NCI-H146 treated with DMSO at 0.1 percent for 48 hours (cell line): Measurements from ENCODE around the gene CCDC92B.
"Not testable (repeated sequence)": the region's sequence is repeated elsewhere in the genome, so short reads cannot be mapped to it uniquely, and the experiment has no call there.

Experiments used
- DNase-seq: peaks from one replicate; lab custom pipeline; 2025; ENCODE audit not compliant: unreplicated experiment; lab: John Stamatoyannopoulos, UW

The CCDC92B gene

DNA sequence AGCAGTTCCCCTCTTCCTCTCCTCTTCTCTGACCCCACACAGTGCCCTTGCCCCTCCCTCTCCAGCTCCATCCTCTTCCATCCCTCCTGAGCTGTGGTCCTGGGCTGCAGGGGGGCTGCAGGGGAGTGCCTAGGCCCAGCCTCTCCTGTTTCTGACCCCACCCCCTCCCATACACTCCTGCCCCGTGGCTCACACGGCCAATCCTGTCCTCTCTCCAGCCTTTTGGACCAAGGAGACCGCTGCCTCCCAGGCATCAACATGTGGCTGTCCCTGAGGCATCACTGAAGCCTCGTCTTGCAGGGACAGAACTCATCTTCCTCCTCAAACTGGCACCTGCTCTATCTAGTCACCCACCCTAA, 44.6 kb downstream of the CCDC92B start:
- no peak for DNase-seq

DNA sequence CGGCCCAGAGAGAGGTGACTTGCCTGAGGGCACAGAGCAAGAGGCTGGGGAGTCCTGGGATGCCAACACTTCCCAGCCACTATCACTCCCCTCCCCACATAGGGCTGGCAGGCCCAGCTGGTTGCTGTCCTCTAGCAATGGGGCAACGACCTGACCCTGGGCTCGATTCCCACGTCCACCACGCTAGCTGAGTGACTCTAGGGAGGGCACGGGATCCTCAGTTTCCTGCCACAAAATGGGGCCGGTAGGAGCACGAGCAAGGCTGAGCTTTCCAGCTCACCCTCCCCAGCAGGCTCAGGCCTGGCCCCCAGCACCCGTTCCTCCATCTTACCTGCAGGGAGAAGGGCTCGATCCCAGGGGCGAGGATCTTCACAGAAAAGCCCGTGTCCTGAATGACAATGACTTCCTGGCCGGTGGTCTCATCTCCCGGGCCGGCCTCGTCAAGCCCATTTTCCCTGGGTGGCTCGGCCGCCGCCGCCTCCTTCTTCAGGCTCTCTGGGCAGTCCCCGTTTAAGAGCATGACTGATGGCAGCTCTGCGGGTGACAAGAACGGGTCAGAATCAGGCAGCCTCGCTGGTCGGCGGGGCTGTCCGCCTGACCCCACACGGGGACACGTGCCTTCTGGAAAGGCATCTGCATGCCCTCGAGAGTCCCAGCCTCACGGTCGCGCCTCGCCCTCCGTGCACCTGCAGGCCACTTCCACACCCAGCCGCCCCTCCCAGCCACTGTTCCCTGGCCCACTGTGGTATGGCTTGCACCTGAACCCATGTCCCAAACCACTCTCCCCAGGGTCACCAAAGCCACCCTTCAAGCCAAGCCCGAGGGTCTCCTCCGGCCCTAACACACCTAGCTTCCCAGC, 45.2 kb downstream of the CCDC92B start:
- DNase-seq, result no peak

GRCh38 chr17:2703606-2704005, 45.8 kb downstream of the CCDC92B start:
- no peak for DNase-seq

- DNase-seq, result no peak
Measured at GRCh38 chr17:2703181-2703580, 46.3 kb downstream of the CCDC92B start.

GRCh38 chr17:2701996-2702741, 47.3 kb downstream of the CCDC92B start:
- DNase-seq, result no peak

- no peak for DNase-seq
Measured at GRCh38 chr17:2701161-2701995, 48.1 kb downstream of the CCDC92B start.

GRCh38 chr17:2700491-2701141, 48.8 kb downstream of the CCDC92B start:
- peak; percentile 60 for DNase-seq

DNA sequence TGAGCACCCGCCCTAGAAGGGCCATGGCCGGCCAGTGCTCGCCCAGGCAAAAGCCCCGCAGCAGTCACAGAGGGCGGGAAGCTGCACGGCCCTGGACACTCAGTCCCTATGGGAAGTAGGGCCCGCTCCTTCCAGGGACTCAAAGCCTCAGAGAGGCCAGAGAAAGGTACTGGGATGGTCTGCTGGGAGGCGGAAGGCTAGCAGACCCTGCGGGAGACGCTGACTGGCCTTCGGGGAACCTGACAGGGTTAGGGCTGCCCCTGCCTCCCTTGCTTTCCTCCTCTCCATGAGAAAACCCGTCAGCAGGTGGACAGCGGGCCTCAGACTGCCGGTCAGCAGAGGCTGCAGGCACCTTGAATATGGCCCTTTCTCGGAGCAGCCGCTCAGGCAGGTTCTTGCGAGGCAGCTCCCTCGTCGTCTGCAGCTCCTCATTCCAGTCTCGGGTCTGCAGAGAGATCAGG, 49.4 kb downstream of the CCDC92B start:
- DNase-seq, result no peak

- not testable (repeated sequence) for DNase-seq
Measured at GRCh38 chr17:2699216-2699805, 50.1 kb downstream of the CCDC92B start.

GRCh38 chr17:2697611-2698162, 51.8 kb downstream of the CCDC92B start:
- no peak for DNase-seq

- no peak for DNase-seq
Measured at GRCh38 chr17:2695961-2696760, 53.3 kb downstream of the CCDC92B start.

DNA sequence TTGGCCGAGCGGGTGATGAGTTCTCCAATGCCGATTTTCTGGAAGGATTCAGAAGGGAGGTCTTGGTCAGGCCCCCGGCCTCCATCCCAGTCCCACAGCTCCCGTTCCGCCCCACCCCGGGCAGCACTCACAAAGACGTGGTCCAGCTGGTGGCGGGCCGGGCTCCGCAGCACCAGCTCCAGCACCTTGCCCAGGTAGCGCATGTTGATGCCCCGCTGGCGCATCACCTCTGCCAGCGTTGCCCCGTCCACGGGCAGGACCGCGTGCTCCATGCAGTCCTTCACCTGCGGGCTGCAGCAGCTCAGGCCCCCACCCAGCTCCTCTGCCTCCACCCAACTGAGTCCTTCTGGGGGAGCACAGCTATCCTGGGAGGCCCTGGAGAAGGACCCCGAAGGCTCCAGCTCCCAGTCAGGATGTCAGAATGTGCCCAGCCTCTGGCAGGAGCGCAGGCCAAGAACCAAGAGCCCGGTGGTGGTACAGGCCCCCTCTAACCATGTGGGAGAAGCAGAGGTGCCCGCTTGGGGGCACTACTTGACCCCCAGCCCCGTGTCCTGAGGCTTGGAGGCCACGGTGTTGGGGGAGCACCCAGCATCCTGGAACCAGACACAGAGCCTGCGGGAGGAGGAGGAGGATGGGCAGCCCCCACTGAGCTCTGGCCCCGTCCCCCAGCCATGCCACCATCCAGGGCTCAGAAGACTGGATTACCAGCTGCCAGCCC, 54.0 kb downstream of the CCDC92B start:
- no peak for DNase-seq

DNA sequence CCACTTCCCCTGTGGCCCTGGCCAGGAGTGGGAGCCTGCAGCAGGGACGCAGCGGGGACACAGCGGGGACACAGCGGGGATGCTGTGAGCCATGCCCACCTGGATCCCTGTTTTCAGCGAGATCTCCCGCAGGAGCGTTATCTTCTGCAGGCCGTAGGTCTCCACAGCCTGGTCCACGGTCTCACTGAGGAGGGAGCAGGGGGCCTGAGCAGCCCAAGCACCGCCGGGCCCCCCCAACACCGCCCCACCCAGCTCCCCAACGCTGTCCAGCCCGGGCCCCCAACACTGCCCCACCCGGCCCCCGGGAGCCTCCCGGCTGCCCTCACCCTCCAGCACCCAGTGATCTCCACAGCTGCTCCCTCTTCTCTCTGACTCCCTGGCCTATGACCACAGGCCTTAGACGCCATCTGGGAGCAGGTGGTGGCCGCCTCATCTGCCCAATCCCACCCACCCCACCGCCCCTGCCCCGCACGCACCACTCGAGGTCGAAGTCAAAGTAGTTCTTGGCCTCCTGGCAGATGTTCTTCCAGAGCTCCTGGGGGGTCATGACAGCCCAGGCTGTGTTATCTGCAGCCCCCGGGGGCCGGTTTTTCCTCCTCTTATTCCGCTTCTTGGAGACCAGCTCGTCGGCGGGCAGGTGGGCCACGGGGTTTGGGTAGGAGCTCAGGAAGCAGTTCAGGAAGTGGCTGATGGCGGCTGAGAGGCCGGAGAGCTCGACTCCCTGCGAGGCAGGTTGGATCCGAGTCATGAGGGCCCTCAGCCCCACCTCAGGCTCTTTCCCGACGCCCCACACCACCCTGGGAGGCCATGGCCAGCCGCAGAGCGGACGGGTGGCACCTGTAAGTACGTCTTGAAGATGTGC, 54.8 kb downstream of the CCDC92B start:
- no peak for DNase-seq

DNA sequence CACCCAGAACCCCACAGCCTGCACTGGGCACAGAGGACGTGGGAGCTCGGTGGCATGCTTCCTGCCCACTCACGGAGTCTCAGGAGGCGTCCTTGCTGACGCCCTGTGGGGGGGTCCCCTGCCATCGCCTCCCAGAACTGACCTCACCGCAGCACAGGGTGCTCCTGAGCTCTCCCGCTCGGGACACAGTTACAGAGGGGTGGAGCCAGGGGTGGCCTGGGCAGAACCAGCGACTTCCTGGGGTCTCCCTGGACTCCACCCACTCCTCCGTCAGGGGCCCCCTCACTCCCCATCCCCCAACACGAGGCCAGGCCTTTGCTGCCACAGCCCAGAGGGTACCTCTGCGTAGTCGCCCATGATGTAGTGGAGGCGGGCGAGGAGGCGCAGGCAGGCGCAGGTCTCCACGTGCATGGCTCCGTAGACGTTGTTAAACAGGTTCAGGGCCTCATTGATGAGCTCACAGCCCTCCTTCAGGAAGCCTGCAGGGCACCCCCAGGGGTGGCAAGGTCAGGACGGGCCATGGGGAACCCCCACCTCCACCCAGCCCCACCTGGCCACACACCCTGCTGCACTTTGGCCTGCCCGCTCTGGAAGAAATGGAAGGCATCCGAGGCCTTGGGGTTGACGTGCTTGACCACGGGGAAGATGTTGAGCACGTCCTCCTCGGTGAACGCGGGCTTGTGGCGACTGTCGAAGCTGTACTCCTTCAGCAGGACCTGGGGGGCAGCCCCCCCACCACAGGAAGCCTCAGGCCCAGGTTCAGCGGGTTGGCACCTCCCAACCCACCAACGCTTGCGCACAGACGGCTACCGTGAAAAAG, 55.7 kb downstream of the CCDC92B start:
- no peak for DNase-seq

GRCh38 chr17:2692781-2693135, 56.7 kb downstream of the CCDC92B start:
- DNase-seq, result no peak

DNA sequence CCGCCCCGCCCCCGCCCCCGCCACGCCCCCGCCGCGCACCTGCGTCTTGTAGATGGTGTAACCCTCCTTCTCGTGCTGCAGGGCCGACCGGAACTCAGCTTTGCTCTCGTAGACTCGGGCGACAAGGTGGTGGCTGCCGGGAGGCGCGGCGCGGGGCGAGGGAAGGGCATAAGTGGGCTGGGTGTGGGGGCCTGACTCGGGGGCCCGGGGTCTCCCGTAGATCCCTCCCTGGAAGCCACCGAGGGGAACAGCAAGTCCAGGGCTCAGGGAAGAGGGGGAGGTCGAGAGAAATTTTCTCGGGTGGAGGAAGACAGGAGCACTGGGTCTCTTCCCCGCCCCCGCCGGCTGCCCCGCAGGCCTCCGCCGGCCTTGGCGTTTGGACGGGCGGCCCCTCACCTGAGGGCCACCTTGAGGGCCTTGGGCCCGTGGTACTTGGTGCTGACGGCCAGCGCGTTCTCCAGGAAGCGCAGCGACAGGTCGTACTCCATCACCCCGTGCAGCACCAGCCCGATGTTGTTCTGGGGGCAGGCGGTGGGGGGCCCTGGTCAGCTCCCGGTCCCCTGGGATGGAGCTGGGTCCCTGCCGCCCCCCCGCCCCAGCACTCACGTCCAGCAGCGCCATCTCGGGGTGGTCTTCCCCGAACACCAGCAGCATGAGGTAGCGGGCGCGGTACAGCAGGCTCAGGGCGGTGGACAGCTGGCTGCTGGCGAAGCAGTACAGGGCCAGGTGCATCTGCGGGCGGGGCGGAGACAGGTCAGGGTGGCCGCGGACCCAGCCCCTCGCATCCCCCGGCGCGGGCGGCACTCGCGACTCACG, 57.3 kb downstream of the CCDC92B start:
- no peak for DNase-seq
